ENCODE results near the gene TLCD3B.

TLCD3B gene

GRCh38 chr16:30003670-30004423 is 27.2 kb downstream of the TLCD3B start:
- DNase-seq = no peak

GRCh38 chr16:30002614-30003346 is 28.3 kb downstream of the TLCD3B start:
- DNase-seq = no peak

GRCh38 chr16:30000735-30001631 is 30.1 kb downstream of the TLCD3B start:
- no peak for DNase-seq

- no peak for DNase-seq
Observed at GRCh38 chr16:29999605-30000004, 31.5 kb downstream of the TLCD3B start.

GRCh38 chr16:29996766-29997250 is 34.3 kb downstream of the TLCD3B start:
- DNase-seq = no peak

- peak; percentile 99 for DNase-seq
Observed at GRCh38 chr16:29995911-29996765, 34.9 kb downstream of the TLCD3B start, which contains the start of gene INO80E. Gene INO80E (plus strand): TSS chr16:29996241. CDS start chr16:29996311, 70 bp downstream.

- DNase-seq = peak; percentile 89
Observed at GRCh38 chr16:29995324-29995910, 35.7 kb downstream of the TLCD3B start, which contains the start of gene HIRIP3. Gene HIRIP3 (minus strand): TSS chr16:29995617. CDS start chr16:29995605, 12 bp downstream.

GRCh38 chr16:29994600-29995323 is 36.3 kb downstream of the TLCD3B start:
- no peak for DNase-seq

- DNase-seq = no peak
Observed at GRCh38 chr16:29993903-29994599, 37.0 kb downstream of the TLCD3B start.

- no peak for DNase-seq
Observed at GRCh38 chr16:29993191-29993902, 37.7 kb downstream of the TLCD3B start.

GRCh38 chr16:29992344-29992967 is 38.6 kb downstream of the TLCD3B start:
- no peak for DNase-seq

GRCh38 chr16:29991571-29991904 is 39.5 kb downstream of the TLCD3B start:
- no peak for DNase-seq

- no peak for DNase-seq
Observed at GRCh38 chr16:29990883-29991570, 40.0 kb downstream of the TLCD3B start.

GRCh38 chr16:29990034-29990433 is 41.0 kb downstream of the TLCD3B start:
- DNase-seq = no peak

GRCh38 chr16:29989111-29989858 is 41.8 kb downstream of the TLCD3B start:
- no peak for DNase-seq

GRCh38 chr16:29988346-29989075 is 42.6 kb downstream of the TLCD3B start:
- DNase-seq = no peak
